ENCODE measurements around the gene ANKRD40CL.
"Not testable (repeated sequence)": the region's sequence is repeated elsewhere in the genome, so short reads cannot be mapped to it uniquely, and the experiment has no call there.

The ANKRD40CL gene

DNA sequence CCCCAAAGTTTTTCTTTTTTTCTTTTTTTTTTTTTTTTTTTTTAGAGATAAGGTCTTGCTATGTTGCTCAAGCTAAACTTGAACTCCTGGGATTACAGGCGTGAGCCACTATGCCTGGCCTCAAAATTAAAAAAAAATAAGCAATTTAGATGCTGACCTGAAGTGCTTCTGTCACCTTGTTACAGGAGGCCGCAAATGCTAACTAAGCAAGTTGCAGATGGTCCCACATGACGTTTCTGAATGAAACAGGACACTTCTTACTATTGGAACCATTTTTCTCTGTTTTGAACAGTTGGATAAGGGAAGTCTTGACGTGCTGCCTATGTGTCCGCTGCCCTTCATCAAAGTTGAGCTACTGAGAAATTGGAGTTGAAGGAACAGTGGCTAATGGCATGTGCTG lies 8.8 kb downstream of the ANKRD40CL start:
- no peak for DNase-seq

DNA sequence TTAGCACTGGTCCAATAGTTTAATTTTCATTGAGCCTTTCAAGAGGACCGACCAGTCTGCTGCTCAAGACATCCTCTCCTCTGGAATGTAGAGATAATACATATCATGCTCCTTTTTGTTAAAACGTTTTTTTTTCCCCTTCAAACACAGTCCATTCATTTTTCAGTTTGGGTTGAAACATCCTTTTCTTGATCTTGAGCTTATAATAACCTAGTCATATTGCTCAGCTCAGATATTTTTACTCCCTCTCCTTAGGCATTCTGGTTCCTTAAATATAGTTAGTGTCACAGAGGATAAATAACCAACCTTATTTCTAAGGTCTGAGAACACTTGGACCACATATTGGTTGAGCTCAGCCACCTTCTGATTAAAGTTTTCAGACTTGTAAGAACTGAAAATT lies 12.8 kb downstream of the ANKRD40CL start:
- DNase-seq, result no peak

DNA sequence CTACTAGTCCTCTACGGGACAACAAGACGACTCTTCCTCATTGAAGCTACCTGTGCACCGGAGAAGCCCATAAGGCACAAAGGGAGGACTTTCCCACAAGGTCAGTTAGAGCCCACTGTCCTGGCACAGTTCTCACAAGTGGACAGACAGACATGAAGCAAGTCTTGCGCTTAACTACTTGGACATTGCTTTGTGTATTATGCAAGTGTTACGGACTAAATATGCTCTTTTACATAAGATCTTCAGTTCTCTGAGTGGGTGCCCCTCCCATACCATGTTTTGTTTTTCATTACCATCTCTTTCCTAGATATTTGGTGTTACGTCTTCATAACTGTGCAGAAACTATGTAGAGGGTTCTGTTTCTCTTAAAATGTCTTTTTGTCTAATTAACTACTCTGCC lies 18.1 kb downstream of the ANKRD40CL start:
- DNase-seq, result no peak

DNA sequence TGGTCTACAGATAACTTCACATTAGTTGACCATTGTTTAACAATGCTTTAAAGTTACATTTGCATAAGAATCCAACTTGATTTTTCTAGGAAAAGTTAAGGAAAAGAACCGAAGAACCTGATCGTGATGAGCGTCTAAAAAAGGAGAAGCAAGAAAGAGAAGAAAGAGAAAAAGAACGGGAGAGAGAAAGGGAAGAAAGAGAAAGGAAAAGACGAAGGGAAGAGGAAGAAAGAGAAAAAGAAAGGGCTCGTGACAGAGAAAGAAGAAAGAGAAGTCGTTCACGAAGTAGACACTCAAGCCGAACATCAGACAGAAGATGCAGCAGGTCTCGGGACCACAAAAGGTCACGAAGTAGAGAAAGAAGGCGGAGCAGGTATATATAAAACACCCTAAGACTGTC lies 21.7 kb downstream of the ANKRD40CL start:
- no peak for DNase-seq

GRCh38 chr17:50739098-50739497 lies 28.2 kb downstream of the ANKRD40CL start:
- DNase-seq, result no peak

GRCh38 chr17:50737118-50737698 lies 30.1 kb downstream of the ANKRD40CL start:
- peak; percentile 30 for DNase-seq

DNA sequence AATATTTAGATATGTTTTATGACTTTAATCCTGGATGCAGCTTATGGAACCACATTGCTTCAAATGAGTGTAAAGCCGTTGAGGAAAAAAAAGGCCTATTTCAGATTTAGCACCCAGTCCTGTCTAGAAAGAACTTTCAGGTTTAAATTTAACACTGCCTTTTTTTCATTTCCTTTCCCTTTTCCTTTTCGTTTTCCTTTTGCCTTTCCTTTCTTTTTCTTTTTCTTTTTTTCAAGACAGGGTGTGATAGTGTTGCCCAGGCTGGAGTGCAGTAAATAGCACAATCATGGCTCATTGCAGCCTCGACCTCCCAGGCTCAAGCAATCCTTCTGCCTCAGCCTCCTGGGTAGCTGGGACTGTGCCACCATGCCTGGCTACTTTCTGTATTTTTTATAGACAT lies 32.0 kb downstream of the ANKRD40CL start:
- no peak for DNase-seq

GRCh38 chr17:50731575-50732460 lies 35.5 kb downstream of the ANKRD40CL start:
- no peak for DNase-seq

- DNase-seq, result no peak
These were observed 38.2 kb downstream of the ANKRD40CL start for GRCh38 chr17:50728881-50729765.

- no peak for DNase-seq
These were observed 39.2 kb downstream of the ANKRD40CL start for GRCh38 chr17:50728112-50728429.

- DNase-seq, result no peak
These were observed 41.3 kb downstream of the ANKRD40CL start for GRCh38 chr17:50725769-50726655.

DNA sequence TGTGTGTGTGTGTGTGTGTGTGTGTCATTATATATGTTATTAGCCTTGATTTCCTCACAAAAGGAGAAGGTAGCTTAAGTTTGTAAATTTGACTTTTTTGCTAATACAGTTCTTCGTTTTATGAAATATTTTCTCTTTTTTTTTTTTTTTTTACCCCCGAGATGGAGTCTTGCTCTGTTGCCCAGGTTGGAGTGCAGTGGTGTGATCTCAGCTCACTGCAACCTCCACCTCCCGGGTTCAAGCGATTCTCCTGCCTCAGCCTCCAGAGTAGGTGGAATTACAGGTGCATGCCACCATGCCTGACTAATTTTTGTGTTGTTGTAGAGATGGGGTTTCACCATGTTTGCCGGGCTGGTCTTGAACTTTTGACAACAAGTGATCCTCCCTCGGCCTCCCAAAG lies 42.7 kb downstream of the ANKRD40CL start:
- not testable (repeated sequence) for DNase-seq

DNA sequence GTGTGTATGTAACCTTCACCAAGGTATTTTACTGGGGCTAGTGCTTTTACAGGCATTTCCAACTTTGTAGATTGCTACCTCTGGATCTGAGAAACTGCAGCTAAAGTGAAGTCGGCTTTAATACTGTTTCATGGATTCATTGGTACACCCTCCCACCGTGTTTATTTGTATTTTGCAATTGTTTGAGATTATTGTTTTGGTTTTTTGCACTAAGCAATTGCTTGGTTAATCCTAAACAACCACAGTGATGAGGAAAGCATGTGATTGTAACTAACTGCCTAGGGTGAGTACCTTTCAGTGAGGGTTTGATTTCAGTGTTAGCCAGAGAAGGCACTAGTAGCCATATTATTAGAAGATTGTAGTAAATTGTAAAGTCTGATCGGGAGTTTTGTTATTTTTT lies 44.6 kb downstream of the ANKRD40CL start:
- no peak for DNase-seq

DNA sequence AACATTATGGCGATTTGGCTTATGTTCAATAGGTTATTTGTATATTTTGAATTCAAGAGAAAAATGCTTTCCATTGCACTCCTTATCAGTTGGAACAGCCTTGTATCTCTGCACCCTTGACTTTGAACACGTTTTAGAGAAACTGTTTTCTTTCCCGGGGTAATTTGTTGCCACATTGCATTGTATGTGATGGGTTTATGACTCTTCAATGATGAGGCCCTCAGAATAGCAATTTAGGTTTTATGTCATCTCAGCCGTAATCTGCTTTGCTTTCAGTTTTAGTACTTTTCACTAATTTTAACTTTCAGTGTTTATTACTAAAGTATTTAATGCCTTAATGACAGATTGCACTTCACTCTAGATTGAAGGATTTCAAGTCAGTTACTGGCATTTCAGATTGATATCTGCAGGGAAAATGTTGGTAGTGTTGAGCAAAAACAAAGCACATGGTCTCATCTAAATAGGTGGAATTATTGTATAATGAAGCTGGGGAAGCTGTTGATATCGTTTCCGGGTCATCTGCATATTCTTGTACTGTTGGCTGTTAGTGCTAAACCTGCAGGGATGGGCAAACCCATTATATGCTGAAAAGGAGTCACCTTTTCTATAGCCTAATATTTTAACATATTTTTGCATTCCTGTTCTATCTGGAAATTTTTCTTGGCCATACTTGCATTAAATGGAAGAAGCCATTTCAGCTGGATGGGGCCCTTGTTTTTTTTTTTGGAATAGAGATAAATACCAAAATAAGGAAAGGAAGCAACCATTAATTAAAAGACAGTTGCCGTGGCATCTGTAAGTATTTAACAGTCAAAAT lies 45.9 kb downstream of the ANKRD40CL start:
- peak; percentile 43 for DNase-seq

DNA sequence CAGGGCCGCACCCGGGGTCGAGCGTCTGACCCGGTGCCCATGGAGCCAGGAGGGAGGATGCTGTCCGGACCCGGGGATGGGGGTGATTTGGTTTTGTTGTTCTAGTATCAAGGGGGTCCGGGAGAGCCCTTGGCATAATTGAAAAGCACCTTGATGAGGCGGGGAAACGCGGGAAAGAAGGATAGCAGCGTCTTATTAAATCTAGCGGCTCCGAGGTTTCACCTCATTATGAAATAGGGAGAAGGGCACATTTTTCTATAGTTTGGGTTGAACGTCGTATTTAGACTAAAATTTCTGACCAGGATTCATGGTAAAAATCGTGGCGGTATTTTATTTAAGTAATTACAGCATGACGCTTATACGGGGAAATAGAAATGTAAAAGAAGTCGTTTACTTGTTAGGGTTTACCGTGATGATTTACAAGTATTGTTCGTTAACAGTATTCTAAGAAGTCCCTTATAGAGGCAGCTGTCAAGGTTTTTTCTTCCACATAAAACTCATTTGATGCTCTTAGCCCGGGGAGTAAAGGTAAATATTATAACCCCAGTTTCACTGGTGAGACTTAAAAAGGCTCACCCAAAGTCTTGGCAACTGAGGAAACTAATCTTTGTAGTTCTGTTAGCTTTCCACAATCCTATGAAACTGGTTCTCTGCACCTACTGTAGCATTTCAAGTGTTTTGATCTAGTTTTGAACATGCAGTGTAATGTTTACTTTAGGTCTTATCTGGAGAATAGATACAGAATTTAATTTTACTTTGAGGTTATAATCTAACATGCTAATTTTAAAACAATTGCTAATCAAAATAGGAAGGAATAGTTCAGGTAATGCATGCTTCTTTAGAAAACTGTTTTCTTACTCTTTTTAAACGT lies 47.2 kb downstream of the ANKRD40CL start:
- no peak for DNase-seq

- DNase-seq, result peak; percentile 97
These were observed 48.0 kb downstream of the ANKRD40CL start, which contains the start of gene LUC7L3 for GRCh38 chr17:50719144-50719923. TSS of gene LUC7L3 (plus strand) at chr17:50719603. CDS start at chr17:50719733, 130 bp downstream.

- DNase-seq, result no peak
These were observed 51.8 kb downstream of the ANKRD40CL start for GRCh38 chr17:50715471-50715870.

DNA sequence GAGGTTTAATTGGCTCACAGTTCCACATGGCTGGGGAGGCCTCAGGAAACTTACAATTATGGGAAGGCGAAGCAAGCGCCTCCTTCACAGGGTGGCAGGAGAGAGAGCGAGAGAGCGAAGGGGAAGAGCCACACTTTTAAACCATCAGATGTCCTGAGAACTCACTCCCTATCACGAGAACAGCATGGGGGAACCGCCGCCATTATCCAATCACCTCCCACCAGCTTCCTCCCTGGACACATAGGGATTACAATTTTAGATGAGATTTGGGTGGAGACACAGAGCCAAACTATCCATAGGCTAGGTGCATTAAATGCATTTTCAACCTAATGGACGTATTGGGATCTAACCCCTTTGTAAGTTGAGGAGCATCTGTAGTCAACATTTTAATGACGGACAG lies 54.7 kb downstream of the ANKRD40CL start:
- no peak for DNase-seq

Data from activated CD4-positive, alpha-beta T cell treated with anti-CD3 and anti-CD28 coated beads, Interleukin-2, Interleukin-6, amounts not matched to agents 100 ng/mL and 50 ng/mL, durations not matched to agents 16 hours and 8 hours (primary cell).